Osteoblast (primary cell): ENCODE data around the gene PDGFA. TPM values are rescaled to one million over a fixed set of nuclear protein-coding genes. Genes with fewer than 3 reads are reported as not detected.

ENCODE experiments used
- DNase-seq: peaks from one replicate; pipeline ENCODE4 v3.0.0; 2011; ENCODE audit warnings: low spot score, mixed read lengths; ENCODE audit not compliant: insufficient read length; ENCODE audit errors: missing footprints
- H2AFZ ChIP-seq: 2 replicates; pipeline ENCODE4 v1.6.0; 2011; ENCODE audit warnings: mild to moderate bottlenecking, low read length
- H3K27ac ChIP-seq: 2 replicates; pipeline ENCODE4 v1.5.1; 2011; ENCODE audit warnings: mild to moderate bottlenecking, low read depth, low read length, moderate library complexity
- H3K27me3 ChIP-seq: 2 replicates; pipeline ENCODE4 v1.6.0; 2012; ENCODE audit warnings: mild to moderate bottlenecking, control low read depth, inconsistent platforms, low read length, moderate library complexity; ENCODE audit not compliant: insufficient read depth
- H3K36me3 ChIP-seq: 2 replicates; pipeline ENCODE4 v1.5.1; 2011; ENCODE audit warnings: mild to moderate bottlenecking, low read length, control low read depth, moderate library complexity; ENCODE audit not compliant: insufficient read depth
- H3K4me1 ChIP-seq: 2 replicates; pipeline ENCODE4 v1.5.1; 2011; ENCODE audit warnings: mild to moderate bottlenecking, low read length, control low read depth, moderate library complexity; ENCODE audit not compliant: insufficient read depth
- H3K4me2 ChIP-seq: 2 replicates; pipeline ENCODE4 v1.6.0; 2011; ENCODE audit warnings: mild to moderate bottlenecking, low read length; ENCODE audit not compliant: insufficient read depth
- H3K4me3 ChIP-seq: fragments of 200-600 bp; sonication (generic); 3 replicates; pipeline ENCODE4 v1.5.1; 2012; ENCODE audit warnings: mild to moderate bottlenecking, low read length, inconsistent platforms; ENCODE audit not compliant: insufficient read depth
- H3K79me2 ChIP-seq: 2 replicates; pipeline ENCODE4 v1.6.0; 2012; ENCODE audit warnings: mild to moderate bottlenecking, low read length, control low read depth, inconsistent platforms; ENCODE audit not compliant: insufficient read depth
- H3K9me3 ChIP-seq: 2 replicates; pipeline ENCODE4 v1.5.1; 2011; ENCODE audit warnings: low read depth, low read length, control low read depth
- H4K20me1 ChIP-seq: 2 replicates; pipeline ENCODE4 v1.6.0; 2012; ENCODE audit warnings: mild to moderate bottlenecking, low read length, control low read depth; ENCODE audit not compliant: insufficient read depth
- total RNA-seq: library from RNA; depleted of rRNA; stranded (reverse); fragments of >200 nt; gene quantifications from 2 replicates; pipeline ENCODE4 v1.2.3, GENCODE V29; 2012
- TF ChIP-seq, protein P1 (sequence below): IDR thresholded peaks from 2 replicates; pipeline ENCODE4 v1.5.1; 2011; ENCODE audit warnings: mild to moderate bottlenecking, low read depth, low read length, moderate library complexity; ENCODE audit errors: extremely low read depth

Gene PDGFA
- total RNA-seq, 1 donor: 32.6 TPM

DNA sequence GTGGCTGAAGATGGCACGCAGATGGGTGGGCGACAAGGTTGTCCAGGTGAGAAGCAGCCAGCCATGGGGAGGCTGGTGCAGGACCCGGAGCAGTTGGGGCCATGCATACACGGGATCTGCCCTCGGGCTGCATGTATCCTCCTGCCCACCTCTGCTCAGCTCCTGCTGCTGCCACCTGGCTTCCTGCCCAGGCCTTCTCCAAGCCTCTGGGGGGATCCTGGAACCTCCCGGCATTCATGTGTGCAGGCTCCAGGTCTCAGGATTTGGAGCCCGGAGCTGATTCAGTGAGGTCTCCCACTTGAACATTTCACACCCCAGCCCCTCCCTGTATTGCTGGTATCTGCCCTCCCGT, 27.0 kb downstream of the PDGFA start:
- H3K27me3 ChIP-seq: peaks cover 8% of the 10 kb centered on the region
- H3K9me3 ChIP-seq: no peaks in the 10 kb centered on the region
- no peaks in the 10 kb centered on the region for H3K79me2 ChIP-seq
- TF ChIP-seq, protein P1, sequence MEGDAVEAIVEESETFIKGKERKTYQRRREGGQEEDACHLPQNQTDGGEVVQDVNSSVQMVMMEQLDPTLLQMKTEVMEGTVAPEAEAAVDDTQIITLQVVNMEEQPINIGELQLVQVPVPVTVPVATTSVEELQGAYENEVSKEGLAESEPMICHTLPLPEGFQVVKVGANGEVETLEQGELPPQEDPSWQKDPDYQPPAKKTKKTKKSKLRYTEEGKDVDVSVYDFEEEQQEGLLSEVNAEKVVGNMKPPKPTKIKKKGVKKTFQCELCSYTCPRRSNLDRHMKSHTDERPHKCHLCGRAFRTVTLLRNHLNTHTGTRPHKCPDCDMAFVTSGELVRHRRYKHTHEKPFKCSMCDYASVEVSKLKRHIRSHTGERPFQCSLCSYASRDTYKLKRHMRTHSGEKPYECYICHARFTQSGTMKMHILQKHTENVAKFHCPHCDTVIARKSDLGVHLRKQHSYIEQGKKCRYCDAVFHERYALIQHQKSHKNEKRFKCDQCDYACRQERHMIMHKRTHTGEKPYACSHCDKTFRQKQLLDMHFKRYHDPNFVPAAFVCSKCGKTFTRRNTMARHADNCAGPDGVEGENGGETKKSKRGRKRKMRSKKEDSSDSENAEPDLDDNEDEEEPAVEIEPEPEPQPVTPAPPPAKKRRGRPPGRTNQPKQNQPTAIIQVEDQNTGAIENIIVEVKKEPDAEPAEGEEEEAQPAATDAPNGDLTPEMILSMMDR: no peak
- H2AFZ ChIP-seq: no peak overlapping the region
- H3K27ac ChIP-seq: no peak overlapping the region
- no peak overlapping the region for H3K4me2 ChIP-seq
- no peak overlapping the region for H3K4me3 ChIP-seq
- H4K20me1 ChIP-seq: no peaks in the 10 kb centered on the region
- H3K4me1 ChIP-seq: no peaks in the 10 kb centered on the region
- H3K36me3 ChIP-seq: peaks cover 9% of the 10 kb centered on the region
- no peak for DNase-seq

DNA sequence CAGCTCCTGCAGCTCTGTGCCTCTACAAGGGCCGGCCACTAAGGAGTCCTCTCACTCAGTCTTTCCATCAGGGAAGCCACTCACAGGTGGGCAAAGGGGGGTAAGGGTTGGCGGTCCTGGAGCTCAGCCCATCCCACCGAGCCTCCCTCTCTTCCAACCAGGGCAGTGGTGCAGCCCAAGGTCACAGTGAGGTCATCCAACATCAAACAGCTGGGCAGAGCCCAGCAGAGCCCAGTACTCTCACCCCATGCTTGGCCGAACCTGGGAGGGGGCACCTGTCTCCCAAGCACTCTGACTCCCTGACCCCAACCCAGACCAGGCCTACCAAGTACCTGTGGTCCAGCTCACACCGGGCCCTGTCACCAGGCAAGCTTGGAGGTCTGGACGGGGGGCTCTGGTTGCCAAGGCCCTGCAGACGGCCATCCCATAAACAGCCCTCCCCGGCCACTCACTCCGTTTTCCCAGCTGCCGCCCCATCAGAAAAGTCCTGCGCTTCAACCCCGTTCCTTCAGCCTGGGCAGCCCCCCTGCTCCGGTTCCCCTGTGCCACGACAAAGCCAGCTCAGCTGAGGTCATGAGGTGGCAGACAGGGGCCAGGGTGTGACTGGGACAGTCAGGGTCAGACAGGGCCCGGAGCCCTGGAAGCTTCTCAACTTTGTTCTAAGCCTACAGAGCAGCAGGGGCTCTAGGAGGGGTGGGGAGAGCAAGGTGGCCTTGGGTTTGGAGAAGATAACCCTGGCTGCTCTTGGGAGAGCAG, 27.5 kb downstream of the PDGFA start:
- Histone ChIP-seq H3K36me3 (peaks cover 4% of the 10 kb centered on the region), H3K9me3 (no peaks in the 10 kb centered on the region), H3K27me3 (peaks cover 11% of the 10 kb centered on the region), H4K20me1 (no peaks in the 10 kb centered on the region), H3K4me1 (no peaks in the 10 kb centered on the region), H3K79me2 (no peaks in the 10 kb centered on the region), H3K4me3 (no peak overlapping the region), H3K27ac (no peak overlapping the region), H3K4me2 (no peak overlapping the region), H2AFZ (no peak overlapping the region)
- TF ChIP-seq, protein P1: no peak
- DNase-seq: no peak

DNA sequence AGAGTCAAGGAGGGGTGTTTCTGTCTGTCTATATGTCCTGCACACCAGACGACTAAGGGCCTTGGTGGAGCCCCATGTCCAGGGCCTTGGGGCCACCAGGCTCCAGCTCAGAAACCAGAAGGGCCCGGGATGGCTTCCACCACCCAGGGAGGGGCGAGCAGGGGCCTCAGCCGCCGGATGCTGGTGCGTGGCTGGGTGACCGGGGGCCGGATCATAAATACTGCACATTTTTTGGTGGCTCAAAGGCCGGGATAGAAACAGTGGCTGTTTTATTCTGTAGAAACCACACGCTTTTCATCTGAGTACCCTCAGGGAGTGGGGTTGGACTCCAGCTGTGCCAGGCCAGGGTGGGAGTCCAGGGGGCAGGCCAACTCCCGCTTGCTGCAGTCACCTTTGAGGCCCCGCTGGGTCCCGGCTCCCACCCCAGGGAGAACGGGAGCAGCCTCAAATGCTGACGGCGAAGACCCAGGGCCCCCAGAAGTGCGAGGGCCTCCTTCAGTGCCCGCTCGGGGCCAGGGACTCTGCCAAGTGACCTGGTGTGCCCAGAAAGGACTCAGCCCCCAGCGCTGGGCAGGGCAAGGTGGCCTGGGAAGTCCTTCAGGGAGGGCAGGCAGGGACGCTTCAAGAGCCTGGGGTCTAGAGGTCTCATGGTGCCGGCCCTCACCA, 28.2 kb downstream of the PDGFA start:
- H3K4me2 ChIP-seq: no peak overlapping the region
- no peaks in the 10 kb centered on the region for H3K9me3 ChIP-seq
- H4K20me1 ChIP-seq: no peaks in the 10 kb centered on the region
- H3K27ac ChIP-seq: no peak overlapping the region
- no peaks in the 10 kb centered on the region for H3K4me1 ChIP-seq
- H3K4me3 ChIP-seq: no peak overlapping the region
- TF ChIP-seq, protein P1: no peak
- H2AFZ ChIP-seq: no peak overlapping the region
- H3K79me2 ChIP-seq: no peaks in the 10 kb centered on the region
- H3K36me3 ChIP-seq: no peaks in the 10 kb centered on the region
- H3K27me3 ChIP-seq: peaks cover 15% of the 10 kb centered on the region
- no peak for DNase-seq

DNA sequence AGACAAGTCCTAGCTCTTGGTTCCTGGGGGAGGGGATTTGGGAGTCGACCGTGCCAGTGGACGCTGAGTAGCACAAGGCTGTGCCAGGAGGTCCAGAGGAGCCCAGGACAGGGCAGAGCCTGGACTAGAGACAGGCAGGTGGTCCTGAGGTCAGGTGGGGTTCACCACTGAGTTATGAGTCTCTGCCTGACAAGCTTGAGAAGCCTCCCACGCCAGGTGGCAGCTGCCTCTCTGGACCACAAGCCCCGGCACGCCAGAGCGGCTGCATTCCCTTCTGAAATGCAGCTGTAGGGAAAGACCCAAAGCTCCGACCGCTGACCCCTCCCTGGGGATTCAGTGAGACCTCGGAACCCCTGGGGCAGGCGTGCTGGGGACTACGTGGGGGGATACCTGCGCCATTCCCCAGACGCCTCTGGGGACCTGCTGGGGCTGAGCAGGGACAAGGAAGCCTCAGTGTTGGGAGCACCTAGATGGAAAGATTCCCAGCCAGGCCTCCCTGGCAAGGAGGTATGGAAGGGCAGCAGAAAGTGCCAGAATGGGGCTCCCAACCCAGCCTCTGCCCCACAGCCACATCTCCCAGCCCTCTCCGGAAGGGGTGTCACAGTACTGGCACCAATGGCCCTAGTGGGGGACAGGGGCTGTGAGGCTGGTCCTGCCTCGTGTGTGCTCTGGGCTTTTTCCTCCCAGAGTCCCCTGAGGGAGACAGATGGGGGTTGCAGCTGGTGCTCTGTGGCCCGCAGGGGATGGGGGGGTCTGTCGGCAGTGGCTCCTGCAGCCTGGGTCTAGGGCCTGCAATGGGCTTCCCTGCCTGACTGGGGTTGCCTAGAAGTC, 29.0 kb downstream of the PDGFA start:
- Histone ChIP-seq H3K9me3 (no peaks in the 10 kb centered on the region), H3K79me2 (no peaks in the 10 kb centered on the region), H3K4me2 (no peak overlapping the region), H2AFZ (no peak overlapping the region), H3K27ac (no peak overlapping the region), H3K4me3 (no peak overlapping the region), H3K4me1 (no peaks in the 10 kb centered on the region), H3K27me3 (peaks cover 19% of the 10 kb centered on the region), H4K20me1 (no peaks in the 10 kb centered on the region), H3K36me3 (no peaks in the 10 kb centered on the region)
- DNase-seq: no peak
- TF ChIP-seq, protein P1: no peak
